Fibroblast of the aortic adventitia (primary cell): ENCODE measurements around the gene RAB24. TPM values are rescaled to one million over a fixed set of nuclear protein-coding genes. Genes with fewer than 3 reads are reported as not detected.

ENCODE experiments used
- DNase-seq: peaks from one replicate; pipeline ENCODE4 v3.0.0-alpha.2; 2010; ENCODE audit warnings: low read depth
- H3K4me3 ChIP-seq: 2 replicates; pipeline ENCODE4 v1.5.1; 2011; ENCODE audit warnings: low read depth, mild to moderate bottlenecking, control low read depth, low read length, moderate library complexity
- total RNA-seq: library from RNA; depleted of rRNA; stranded (reverse); fragments of >200 nt; gene quantifications from 2 replicates; pipeline ENCODE4 v1.2.3, GENCODE V29; 2012; ENCODE audit warnings: low replicate concordance
- TF ChIP-seq, protein P1 (sequence below): IDR thresholded peaks from 2 replicates; pipeline ENCODE4 v1.5.1; 2011; ENCODE audit warnings: mild to moderate bottlenecking, low read length, control low read depth, inconsistent platforms; ENCODE audit not compliant: insufficient read depth

Gene RAB24
- total RNA-seq = 11.6 and 104 TPM in 2 replicates

DNA sequence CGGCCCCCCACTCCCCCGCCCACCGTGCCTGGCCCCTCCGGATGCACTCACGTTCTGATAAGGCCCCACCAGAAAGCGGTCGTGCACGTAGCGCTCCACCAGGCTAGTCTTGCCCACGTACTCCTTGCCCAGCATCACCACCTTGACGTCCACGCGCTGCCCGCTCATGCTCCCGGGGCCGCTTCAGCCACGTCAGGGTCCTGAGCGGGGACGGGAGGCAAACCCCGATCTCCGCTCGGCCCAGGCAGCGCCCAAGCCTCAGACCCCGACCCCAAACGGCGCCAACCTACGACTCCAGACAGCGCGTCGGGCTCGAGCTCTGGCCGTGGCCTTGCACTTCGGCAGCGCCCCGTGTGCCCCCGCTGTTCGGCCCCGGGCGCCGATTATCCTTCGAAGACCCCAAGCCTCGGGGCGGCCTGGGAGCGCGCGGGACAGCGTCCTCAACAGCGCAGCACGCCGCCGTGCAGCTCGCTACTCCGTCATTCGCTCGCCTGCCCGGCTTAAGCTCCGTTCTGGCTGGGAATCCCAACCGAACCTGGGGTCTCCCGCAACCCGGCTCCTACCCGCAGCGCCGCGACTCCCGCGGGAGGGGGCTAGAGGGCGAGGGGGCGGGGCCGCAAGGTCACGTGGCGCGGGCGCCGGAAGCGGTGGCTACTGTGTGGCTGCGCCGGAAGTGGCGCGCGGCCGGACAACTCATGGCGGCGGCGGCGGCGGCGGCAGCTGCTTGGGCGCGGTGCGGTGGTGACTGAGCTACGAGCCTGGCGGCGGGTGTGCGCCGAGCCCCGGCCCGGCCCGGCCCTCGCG is at the start of gene RAB24, which contains the start of gene PRELID1:
TSS of gene RAB24 (minus strand) at position 599 of the 804 bp plus-strand sequence. CDS start at position 168, 431 bp downstream.
TSS of gene PRELID1 (plus strand) at position 679 of the 804 bp plus-strand sequence. CDS start 187 bp downstream, outside the sequence.
- peak; percentile 69 for DNase-seq
- TF ChIP-seq, protein P1, sequence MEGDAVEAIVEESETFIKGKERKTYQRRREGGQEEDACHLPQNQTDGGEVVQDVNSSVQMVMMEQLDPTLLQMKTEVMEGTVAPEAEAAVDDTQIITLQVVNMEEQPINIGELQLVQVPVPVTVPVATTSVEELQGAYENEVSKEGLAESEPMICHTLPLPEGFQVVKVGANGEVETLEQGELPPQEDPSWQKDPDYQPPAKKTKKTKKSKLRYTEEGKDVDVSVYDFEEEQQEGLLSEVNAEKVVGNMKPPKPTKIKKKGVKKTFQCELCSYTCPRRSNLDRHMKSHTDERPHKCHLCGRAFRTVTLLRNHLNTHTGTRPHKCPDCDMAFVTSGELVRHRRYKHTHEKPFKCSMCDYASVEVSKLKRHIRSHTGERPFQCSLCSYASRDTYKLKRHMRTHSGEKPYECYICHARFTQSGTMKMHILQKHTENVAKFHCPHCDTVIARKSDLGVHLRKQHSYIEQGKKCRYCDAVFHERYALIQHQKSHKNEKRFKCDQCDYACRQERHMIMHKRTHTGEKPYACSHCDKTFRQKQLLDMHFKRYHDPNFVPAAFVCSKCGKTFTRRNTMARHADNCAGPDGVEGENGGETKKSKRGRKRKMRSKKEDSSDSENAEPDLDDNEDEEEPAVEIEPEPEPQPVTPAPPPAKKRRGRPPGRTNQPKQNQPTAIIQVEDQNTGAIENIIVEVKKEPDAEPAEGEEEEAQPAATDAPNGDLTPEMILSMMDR = peak; percentile 14
- peak within 1 kb of the TSS; percentile 94 for H3K4me3 ChIP-seq

DNA sequence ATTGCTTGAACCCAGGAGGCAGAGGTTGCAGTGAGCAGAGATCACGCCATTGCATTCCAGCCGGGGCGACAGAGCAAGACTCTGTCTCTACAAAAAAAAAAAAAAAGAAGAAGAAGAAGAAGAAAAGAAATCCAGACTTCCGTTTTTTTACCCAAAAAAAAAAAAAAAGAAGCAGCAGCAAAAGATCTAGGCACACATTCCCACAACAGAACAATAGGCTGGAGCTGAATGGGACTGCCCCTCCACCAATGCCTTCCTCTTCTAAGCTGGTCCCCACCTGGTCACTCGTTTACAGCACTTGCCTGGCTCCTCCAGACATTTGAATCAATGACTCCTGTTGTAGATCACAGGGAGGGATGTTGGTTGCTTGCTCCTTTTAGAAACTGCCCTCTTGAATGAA is 49.6 kb upstream of the RAB24 start:
- DNase-seq = no peak
- no peak overlapping the region for H3K4me3 ChIP-seq
- TF ChIP-seq, protein P1 = no peak

DNA sequence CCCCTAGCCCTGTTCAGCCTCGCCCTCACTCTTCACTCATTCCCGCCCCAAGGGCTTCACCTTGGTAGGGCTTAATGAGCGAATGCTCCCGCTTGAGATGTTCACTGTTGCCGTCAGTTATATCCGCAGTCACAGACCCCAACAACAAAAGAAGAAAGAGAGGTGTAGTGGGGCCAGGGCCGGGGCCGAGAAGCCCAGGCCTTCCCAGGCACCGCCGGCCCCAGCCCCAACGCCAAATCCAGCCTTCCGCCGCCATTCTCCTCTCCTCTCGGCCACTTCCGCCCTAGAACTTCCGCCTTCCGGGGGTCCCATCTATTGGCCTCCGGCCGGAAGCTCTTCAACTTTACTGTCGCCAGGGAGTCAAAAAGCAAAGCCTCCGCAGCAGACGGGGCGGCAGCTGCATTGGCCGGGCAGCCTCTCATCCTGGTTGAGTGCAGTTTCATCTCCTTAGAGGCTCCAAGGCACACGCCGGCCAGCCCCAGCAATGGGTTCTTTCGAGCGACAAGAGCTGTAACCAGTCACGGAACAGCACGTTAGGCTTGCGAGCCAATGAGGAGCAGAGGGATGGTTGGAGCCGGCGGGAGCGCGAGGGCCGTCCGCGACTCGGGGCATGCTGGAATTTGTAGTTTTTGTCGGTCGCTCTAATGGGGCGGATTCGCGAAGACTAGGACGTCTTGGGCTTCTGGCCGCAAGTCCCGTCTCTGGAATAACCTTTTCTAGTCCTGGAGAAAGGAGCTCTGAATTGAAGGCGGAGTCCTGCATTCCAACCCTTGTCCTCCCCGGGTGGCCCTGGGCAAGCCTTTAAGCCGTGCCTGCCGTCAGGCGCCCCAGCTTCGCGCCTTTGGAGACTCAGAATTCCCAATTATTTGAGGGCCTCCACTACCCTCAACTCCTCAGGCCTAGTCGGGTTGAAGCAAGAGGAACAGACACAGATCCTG is 48.1 kb upstream of the RAB24 start, which contains the start of gene LMAN2:
TSS of gene LMAN2 (minus strand) at position 277 of the 938 bp plus-strand sequence. CDS start at position 256, 21 bp downstream.
- peak; percentile 97 for DNase-seq
- H3K4me3 ChIP-seq = peak within 1 kb of the TSS; percentile 100
- TF ChIP-seq, protein P1 = no peak

DNA sequence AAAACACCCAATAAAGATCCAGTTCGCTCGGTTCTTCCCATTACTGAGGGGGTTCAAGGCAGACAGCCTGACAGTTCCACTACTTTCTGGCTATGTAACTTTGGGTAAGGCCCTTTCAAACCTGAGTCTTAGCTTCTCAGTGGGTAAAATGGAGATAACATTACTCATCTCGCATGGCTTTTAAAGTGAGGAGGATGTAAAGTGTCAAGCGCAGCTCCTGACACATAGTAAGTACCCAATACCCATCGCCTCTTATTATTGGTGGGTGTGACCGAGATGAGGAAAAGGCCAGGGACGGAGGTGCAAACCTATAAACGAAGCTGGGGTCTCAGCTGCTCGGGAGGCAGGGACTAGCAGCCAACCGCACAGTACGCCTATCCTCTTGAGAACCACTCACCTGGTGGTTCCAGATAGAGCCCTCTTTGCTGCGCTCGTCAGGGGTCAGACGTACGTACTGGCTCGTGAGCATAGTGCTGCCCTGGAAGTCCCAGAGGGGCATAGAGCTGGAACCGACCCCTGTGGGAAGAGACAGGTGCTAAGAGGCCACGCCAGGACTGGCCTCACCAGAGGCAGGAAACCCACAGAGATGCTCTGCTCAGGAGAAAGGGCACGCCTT is 47.4 kb upstream of the RAB24 start:
- TF ChIP-seq, protein P1 = no peak
- peak overlapping the region; percentile 100 for H3K4me3 ChIP-seq
- DNase-seq = no peak

DNA sequence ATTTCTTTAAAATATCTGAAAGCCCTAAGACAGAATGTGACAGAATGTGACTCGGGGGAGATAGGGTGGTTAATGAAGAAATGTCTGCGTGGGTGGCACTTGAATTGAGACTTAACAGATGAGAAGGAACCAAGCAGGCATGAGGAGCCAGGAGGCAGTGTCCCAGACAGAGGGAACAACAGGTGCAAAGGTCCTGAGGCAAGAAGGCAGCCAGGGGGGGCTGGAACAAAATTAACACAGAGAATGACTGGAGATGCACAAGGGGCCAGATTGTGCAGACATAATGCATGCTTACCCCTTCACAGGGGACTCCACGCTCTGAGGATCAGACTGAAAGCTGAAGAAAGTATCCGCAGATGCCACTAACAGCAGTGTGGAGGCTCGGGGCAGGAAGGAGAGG is 46.2 kb upstream of the RAB24 start:
- peak overlapping the region; percentile 100 for H3K4me3 ChIP-seq

DNA sequence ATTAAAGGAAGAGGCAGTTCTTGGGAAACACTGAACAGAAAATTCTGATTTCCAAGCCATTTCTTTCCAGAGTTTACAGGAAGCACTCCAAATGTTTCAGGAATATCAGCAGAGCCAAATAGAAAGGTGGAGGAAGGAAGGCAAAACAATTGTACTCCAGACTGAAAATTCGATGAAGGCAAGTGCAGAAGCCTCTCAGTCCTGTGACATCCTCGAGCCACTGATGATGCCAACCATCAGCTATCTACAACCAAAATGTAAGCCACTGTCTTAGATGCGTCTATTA is 45.8 kb upstream of the RAB24 start:
- TF ChIP-seq, protein P1 = no peak
- H3K4me3 ChIP-seq = no peak overlapping the region
- DNase-seq = no peak

More for the DNA sequence above, 46.2 kb upstream of the RAB24 start:
- DNase-seq = no peak
- TF ChIP-seq, protein P1 = no peak
